ENCODE measurements around the gene SSTR1.

SSTR1 gene

DNA sequence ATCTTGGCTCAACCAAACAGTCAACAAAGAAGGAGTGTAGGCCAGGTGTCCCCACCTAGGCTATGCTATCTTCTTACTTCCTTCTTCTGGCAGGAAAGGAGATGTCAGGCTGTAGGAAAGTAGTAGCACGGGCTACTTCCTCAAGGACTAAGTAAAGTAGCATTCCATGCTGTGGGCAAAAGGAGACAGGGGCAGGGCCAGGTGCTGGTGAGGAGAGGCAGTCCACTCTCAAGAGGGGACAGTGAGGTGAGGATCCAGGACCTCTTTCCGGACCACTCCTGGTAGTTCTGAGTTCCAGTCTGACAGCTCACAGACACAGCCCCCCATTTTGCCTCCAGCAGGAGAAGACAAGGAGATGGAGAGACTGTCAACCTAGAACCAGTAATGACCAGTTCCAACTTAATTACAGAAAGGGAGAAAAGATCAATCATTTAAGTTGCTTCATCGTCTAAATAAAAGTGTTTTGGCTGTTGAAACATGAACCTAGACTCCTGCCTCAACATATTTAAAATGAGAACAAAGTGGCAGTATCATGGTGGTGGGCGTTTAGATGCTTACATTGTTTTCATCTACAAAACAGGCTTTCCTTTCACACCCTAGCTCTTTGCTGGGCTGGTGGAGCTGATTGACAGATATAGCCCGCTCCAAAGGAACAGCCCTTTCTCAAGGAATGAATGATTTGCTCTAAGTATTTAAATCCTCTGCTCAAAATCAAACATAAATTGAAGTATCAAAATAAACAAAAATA, 5.1 kb upstream of the SSTR1 start:
- no peak for DNase-seq (ENCODE audit: low read depth in 3 of 3, low spot score in 1 of 3)

DNA sequence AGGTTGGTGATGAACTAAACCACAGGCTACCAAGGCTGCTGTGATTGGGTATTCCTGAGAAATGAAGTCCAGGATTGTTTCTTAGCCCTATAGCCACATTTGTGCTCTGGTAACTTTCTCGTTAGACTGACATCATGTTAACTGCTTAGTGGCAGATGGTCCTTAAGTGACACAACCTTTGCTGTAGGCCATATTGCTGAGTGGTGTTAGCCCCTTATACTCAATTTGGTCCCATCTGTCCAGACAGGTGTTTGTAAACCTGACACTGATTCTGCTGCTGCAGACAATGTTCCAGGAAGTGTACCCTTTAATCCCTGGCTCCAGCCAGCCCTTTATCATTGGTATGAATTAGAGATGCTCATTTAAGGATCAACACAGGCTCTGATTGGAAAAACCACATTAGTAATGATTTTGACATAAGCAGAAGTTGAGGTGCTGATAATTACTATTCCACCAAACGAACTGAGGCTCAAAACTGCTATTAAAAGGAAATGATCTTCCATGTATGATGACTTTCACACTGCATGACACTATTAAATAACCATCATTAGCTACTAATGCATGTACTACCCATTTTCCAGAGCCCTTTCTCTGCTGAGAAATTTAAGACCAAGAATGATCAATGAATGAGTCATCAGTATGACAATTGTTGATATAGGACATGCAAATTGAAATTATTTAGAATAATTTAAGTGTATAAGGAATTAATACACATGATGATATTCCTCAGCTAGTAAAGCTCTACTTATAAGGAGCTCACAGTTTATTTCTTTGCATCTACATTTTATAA, 3.6 kb upstream of the SSTR1 start:
- no peak for DNase-seq (ENCODE audit: low read depth in 3 of 3, low spot score in 1 of 3)

DNA sequence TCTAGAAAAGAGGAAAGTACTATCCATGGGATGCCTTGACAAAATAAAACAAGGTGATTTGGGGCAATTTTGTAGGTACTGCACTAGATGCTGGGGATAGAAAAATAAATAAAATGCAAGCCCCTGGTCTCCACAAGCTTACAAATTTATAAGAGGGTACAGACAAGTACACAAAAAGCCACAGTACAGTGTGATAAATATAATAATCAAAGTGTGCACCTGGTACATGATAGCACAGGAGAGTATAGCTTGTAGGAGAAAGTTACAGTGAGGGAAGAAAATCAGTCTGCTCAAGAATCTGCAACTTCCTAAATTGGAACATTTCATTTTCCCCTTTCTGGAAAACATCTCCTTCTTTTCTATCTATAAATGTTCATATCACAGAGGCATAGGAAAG, 3.0 kb upstream of the SSTR1 start:
- DNase-seq (ENCODE audit: low read depth in 3 of 3, low spot score in 1 of 3) = no peak

DNA sequence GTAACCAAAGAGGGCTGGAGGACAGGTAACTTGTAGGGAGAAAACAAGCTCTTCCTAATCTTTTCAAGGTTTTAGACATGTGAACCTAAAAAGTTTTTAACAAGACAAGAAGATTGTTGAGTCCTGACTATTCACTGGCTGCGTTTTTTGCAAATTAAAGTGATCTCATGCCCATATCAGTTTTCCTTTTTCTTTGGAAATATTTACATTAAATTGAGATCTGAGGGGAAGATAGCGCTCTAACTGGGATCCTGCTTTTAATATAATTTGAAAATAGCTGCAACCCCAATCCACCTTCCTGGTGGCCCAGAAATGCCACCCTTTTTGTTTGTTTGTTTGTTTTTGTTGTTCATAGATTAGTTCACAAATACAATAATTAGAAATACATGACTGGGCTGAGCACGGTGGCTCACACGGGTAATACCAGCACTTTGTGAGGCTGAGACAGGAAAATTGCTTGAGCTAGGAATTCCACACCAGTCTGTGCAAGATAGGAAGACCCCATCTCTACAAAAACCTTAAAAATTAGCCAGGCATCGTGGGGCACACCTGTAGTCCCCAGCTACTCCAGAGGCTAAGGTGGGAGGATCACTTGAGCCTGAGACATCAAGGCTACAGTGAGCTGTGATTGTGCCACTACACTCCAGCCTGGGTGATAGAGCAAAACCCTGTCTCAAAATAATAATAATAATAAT, 2.4 kb upstream of the SSTR1 start:
- DNase-seq (ENCODE audit: low read depth in 3 of 3, low spot score in 1 of 3) = no peak

DNA sequence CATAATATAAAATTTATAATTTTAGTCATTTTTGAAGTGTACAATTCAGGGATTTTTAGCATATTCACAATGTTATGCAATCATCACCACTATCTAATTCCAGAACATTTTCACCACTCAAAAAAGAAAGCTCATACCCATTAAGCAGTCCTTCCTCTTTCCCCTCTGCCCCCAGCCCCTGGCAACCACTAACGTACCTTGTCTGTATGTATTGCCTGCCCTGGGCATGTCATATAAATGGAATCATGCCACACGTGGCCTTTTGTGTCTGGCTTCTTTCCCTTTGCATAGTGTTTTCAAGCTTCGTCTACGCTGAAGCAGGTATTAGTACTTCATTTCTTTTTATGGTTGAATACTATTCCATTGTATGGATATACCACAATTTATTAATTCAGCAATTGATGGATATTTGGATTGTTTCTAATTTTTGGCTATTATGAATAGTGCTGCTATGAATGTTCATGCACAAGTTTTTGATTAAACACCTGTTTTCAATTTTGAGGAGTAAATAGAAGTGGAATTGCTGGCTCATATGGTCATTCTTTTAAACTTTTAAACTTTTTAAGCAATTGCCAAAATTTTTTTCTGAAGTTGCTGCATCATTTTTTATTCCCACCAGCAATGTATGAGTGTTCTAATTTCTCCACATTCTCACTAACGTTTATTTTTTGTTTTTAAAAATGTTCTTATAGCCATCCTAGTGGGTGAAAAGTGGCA, 1.6 kb upstream of the SSTR1 start:
- no peak for DNase-seq (ENCODE audit: low read depth in 3 of 3, low spot score in 1 of 3)

DNA sequence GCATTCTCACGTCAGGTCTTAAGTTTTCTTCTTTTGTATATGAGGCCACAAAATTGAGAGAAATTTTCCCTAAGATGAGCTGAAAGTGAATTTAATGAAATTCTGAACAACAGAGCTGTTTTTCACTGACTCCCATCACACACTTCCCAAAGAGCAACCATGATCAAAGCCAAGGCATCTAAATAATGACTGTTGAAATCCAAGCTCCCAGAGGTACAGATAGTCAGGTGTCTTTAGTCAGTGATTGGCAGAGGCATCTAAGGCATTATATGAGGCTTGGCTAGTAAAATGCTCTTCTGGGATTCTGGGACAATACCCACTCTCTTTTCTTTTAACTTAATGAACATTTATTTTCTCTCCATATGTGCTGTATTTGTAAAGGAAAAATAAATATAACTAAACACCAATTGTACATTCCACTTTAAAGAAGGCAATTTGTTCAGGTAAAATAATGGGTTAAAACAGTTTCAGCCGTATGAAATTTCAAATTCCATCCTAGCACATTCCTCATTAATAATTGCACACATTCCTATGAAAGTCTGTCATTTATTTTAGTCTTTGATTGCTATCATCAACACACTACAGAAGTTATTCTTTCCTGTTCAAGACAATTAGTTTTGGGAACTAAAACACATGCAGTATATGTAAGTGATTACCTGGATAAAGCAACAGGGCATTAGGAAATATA, 871 bp upstream of the SSTR1 start:
- no peak for DNase-seq (ENCODE audit: low read depth in 3 of 3, low spot score in 1 of 3)

DNA sequence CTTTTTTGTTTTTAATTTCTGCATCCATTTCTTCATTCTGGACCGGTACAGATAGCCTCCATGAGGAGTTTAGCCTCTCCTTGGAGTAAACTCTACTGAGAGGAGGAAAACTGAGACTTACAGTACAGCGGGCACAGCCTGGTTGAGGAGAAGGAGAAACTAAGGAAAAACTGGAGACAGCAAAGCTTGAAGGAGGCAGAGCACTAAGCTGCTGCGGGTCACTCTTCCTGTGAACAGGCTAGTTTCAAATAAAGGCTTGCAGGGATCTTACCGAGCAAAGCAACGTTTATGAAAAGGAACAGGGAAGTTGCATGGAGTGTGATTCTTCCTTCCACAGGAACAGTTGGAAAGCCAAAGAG, 348 bp upstream of the SSTR1 start:
- no peak for DNase-seq (ENCODE audit: low read depth in 3 of 3, low spot score in 1 of 3)

DNA sequence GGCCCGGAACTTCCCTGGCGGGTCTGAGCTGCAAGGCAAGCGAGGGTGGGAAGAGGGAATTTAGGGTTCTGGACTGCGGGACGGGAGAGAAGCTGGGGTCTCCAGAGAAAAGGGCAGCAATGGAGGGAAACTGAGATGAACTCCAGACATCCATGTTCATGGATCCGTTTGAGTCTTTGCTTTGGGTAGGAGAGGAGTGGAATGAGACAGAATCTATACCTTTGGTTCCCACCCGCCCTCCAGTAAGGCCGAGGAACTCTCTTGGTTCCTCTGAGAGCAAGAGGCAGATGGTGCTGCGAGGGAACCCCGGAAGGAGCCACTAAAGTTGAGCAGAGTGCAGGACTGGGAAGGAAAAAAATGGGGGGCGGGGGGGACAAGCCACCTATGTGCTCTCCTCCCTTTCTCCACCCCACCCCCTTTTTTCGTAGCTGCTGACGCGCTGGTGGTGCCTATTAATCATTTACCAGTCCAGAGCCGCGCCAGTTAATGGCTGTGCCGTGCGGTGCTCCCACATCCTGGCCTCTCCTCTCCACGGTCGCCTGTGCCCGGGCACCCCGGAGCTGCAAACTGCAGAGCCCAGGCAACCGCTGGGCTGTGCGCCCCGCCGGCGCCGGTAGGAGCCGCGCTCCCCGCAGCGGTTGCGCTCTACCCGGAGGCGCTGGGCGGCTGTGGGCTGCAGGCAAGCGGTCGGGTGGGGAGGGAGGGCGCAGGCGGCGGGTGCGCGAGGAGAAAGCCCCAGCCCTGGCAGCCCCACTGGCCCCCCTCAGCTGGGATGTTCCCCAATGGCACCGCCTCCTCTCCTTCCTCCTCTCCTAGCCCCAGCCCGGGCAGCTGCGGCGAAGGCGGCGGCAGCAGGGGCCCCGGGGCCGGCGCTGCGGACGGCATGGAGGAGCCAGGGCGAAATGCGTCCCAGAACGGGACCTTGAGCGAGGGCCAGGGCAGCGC, 1.2 kb downstream of the SSTR1 start:
- DNase-seq (ENCODE audit: low read depth in 3 of 3, low spot score in 1 of 3) = no peak

DNA sequence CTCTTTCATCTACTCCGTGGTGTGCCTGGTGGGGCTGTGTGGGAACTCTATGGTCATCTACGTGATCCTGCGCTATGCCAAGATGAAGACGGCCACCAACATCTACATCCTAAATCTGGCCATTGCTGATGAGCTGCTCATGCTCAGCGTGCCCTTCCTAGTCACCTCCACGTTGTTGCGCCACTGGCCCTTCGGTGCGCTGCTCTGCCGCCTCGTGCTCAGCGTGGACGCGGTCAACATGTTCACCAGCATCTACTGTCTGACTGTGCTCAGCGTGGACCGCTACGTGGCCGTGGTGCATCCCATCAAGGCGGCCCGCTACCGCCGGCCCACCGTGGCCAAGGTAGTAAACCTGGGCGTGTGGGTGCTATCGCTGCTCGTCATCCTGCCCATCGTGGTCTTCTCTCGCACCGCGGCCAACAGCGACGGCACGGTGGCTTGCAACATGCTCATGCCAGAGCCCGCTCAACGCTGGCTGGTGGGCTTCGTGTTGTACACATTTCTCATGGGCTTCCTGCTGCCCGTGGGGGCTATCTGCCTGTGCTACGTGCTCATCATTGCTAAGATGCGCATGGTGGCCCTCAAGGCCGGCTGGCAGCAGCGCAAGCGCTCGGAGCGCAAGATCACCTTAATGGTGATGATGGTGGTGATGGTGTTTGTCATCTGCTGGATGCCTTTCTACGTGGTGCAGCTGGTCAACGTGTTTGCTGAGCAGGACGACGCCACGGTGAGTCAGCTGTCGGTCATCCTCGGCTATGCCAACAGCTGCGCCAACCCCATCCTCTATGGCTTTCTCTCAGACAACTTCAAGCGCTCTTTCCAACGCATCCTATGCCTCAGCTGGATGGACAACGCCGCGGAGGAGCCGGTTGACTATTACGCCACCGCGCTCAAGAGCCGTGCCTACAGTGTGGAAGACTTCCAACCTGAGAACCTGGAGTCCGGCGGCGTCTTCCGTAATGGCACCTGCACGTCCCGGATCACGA, 2.2 kb downstream of the SSTR1 start:
- no peak for DNase-seq (ENCODE audit: low read depth in 3 of 3, low spot score in 1 of 3)

DNA sequence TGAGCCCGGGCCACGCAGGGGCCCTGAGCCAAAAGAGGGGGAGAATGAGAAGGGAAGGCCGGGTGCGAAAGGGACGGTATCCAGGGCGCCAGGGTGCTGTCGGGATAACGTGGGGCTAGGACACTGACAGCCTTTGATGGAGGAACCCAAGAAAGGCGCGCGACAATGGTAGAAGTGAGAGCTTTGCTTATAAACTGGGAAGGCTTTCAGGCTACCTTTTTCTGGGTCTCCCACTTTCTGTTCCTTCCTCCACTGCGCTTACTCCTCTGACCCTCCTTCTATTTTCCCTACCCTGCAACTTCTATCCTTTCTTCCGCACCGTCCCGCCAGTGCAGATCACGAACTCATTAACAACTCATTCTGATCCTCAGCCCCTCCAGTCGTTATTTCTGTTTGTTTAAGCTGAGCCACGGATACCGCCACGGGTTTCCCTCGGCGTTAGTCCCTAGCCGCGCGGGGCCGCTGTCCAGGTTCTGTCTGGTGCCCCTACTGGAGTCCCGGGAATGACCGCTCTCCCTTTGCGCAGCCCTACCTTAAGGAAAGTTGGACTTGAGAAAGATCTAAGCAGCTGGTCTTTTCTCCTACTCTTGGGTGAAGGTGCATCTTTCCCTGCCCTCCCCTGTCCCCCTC, 3.0 kb downstream of the SSTR1 start:
- no peak for DNase-seq (ENCODE audit: low read depth in 3 of 3, low spot score in 1 of 3)

DNA sequence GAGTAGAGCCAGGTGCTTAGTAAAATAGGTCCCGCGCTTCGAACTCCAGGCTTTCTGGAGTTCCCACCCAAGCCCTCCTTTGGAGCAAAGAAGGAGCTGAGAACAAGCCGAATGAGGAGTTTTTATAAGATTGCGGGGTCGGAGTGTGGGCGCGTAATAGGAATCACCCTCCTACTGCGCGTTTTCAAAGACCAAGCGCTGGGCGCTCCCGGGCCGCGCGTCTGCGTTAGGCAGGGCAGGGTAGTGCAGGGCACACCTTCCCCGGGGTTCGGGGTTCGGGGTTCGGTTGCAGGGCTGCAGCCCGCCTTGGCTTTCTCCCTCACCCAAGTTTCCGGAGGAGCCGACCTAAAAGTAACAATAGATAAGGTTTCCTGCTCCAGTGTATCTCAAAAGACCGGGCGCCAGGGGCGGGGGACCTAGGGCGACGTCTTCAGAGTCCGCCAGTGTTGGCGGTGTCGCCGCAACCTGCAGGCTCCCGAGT, 3.6 kb downstream of the SSTR1 start:
- DNase-seq (ENCODE audit: low read depth in 3 of 3, low spot score in 1 of 3) = no peak

DNA sequence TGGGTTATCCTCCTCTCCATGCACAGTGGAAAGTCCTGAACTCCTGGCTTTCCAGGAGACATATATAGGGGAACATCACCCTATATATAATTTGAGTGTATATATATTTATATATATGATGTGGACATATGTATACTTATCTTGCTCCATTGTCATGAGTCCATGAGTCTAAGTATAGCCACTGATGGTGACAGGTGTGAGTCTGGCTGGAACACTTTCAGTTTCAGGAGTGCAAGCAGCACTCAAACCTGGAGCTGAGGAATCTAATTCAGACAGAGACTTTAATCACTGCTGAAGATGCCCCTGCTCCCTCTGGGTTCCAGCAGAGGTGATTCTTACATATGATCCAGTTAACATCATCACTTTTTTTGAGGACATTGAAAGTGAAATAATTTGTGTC, 4.4 kb downstream of the SSTR1 start:
- no peak for DNase-seq (ENCODE audit: low read depth in 3 of 3, low spot score in 1 of 3)

DNA sequence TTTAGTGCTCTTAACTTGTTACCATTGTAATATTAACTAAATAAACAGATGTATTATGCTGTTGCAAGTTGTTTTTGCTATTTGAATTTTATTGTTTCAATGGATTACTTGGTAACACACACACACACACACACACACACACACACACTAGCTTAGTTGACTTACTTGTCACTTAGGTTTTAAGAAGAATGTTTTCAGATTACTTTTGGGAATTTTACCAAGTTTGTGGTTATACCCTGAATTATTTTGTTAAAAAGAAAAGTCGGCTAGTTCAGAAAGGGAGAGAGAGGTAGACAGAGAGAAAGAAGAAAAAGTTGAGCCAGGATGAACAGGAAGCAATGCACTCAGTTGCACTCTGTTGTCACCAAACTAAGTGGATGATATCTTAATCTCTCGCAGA, 5.3 kb downstream of the SSTR1 start:
- no peak for DNase-seq (ENCODE audit: low read depth in 3 of 3, low spot score in 1 of 3)

DNA sequence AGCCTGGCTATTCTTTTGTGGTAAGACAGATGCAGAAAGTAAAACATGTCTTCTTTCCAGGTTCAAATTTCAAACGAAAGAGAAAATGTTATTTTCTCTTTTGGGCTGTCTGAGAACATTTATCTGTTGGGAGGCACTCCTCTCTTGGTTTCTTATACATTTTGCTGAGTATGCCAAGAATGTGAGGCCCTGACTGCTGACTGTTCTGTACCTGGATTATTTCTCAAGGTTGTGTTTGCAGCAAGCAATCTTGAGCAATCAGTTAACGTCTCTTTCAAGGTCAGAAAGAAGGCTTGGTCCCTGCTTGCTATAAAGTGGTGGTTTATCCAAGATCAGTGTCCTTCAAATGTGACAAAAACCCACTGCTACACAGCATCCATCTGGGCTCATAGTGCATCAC, 9.8 kb downstream of the SSTR1 start:
- no peak for DNase-seq (ENCODE audit: low read depth in 3 of 3, low spot score in 1 of 3)

DNA sequence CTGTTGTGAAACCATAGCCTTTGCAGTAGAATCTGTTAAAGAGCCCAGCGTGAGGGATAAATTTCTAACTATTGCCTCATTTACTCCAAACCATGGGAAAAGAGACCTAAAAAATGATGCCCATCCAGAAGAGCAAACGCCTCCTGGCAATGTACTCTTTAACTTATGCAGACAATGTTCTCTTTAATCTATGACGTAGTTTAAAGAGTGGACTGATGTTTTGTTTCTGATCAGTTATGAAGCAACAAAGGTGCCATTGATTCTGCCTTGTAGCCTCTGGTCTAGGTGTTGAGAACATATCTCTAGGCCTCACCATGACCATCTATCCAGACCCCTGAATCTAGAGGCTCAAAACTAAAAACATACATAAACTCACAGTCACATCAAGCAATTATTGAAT, 13.4 kb downstream of the SSTR1 start:
- DNase-seq (ENCODE audit: low read depth in 3 of 3, low spot score in 1 of 3) = no peak

DNA sequence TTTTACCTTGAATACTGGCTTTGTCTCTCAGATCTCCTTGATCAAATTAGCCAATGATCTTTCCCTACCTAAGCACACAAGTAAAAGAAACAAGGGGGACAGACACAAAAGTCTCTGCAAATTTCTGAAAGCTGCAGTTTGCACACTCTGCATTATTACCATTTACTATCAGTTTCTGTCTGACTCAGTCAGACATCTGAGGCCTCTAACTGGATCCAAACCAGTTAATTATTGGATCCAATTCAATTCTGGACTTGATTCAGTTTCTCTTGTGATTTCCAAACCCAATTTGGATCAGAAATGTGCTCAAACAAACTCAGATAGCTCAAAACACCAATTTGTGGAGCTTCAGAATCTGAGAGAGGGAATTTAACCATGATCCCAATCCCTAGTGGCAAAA, 16.6 kb downstream of the SSTR1 start:
- no peak for DNase-seq (ENCODE audit: low read depth in 3 of 3, low spot score in 1 of 3)

DNA sequence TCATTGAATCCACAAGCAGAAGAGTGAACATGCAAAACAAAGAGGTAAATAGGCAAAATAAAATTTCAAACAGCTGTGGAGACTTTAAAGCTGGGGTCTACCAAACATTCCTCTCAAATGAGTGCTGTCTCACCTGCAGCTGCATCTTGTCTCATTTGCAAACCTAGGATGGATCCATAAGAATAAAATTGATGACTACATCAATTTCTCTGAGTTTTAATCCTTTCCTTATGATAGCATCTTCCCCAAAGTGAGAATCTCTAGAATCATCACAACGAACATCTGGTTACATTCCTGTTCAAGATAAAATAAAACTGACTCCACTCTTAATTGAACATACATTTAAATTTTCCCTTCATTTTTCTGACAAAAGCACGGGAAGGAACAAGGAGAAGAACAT, 18.2 kb downstream of the SSTR1 start:
- DNase-seq (ENCODE audit: low read depth in 3 of 3, low spot score in 1 of 3) = no peak

DNA sequence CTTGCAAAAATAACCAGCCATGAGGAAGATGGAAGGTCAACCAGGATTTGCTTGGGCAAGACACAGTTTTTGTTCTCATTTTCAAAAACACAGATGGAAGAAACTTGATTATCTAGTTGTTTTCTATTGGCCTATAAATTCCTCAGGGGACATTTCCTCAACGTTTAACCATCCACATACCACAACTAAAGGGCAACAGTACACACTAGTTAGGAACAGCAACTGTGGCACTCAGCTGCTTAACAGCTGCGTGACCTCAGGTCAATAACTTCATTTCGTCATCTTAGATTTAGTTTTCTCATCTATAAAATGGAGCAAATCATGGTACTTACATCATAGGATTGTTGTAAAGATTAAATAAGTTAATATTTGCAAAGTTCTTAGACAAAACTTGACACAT, 18.7 kb downstream of the SSTR1 start:
- DNase-seq (ENCODE audit: low read depth in 3 of 3, low spot score in 1 of 3) = no peak
